Vagina (tissue), 2 donors: Measurements from ENCODE around the gene FKBP15.

Experiments
- POLR2A ChIP-seq, 2 donors: fragments of 450-650 bp; IDR thresholded peaks; one replicate each; pipeline ENCODE4 v1.6.1; 2017; ENCODE audit warnings: antibody characterized with exemption in 2 of 2, mild to moderate bottlenecking in 2 of 2, moderate library complexity in 2 of 2
- POLR2AphosphoS5 ChIP-seq, 2 donors: sonication (generic); formaldehyde crosslinking; IDR thresholded peaks; one replicate each; pipeline ENCODE4 v1.9.0; 2017; ENCODE audit warnings: antibody characterized with exemption in 2 of 2, mild to moderate bottlenecking in 2 of 2, low read depth in 1 of 2; ENCODE audit not compliant: insufficient read depth in 1 of 2
- TF ChIP-seq, protein P1 (sequence below), 3 experiments: fragments of 450-650 bp in 2 of 3; fragments of 200-600 bp in 1 of 3; sonication (generic) in 1 of 3; IDR thresholded peaks; one replicate each; pipeline ENCODE4 v1.5.1; 2017 to 2019; ENCODE audit warnings: antibody characterized with exemption in 3 of 3, mild to moderate bottlenecking in 2 of 3, moderate library complexity in 2 of 3

DNA sequence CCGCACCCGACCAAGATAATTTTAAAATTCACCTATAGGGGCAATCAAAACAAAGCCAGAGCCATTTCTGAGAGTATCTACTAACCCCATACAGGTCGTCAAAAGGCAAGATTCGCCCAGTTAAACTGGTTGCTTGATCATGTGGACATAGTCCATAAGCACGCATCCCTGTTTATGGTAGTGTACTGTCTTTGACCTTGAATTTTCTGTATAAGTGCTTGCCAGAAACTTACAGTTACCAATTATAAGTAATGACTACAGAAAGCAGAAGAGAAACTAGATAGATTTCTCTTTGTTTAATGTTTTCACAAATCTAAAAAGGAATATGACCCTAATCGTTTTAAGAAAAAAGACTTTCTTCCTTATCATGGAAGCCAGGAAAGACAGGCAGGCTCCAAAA is 25.9 kb upstream of the FKBP15 start:
- no peak for TF ChIP-seq POLR2A (IDR thresholded peaks at IDR 0.05)
- no peak for TF ChIP-seq POLR2AphosphoS5 (IDR thresholded peaks at IDR 0.05; ENCODE audit: insufficient read depth in 1 of 2, low read depth in 1 of 2)
- TF ChIP-seq, protein P1, sequence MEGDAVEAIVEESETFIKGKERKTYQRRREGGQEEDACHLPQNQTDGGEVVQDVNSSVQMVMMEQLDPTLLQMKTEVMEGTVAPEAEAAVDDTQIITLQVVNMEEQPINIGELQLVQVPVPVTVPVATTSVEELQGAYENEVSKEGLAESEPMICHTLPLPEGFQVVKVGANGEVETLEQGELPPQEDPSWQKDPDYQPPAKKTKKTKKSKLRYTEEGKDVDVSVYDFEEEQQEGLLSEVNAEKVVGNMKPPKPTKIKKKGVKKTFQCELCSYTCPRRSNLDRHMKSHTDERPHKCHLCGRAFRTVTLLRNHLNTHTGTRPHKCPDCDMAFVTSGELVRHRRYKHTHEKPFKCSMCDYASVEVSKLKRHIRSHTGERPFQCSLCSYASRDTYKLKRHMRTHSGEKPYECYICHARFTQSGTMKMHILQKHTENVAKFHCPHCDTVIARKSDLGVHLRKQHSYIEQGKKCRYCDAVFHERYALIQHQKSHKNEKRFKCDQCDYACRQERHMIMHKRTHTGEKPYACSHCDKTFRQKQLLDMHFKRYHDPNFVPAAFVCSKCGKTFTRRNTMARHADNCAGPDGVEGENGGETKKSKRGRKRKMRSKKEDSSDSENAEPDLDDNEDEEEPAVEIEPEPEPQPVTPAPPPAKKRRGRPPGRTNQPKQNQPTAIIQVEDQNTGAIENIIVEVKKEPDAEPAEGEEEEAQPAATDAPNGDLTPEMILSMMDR (IDR thresholded peaks at IDR 0.05) = no peak
